Smooth muscle cell of the brain vasculature (primary cell): Measurements from ENCODE around the gene LETM1.

Source experiments
- DNase-seq: peaks from one replicate; pipeline ENCODE4 v3.0.0-alpha.2; 2012; ENCODE audit warnings: low read depth, low spot score

The LETM1 gene

GRCh38 chr4:1856071-1856942 is at the start of gene LETM1:
Gene LETM1 (minus strand): TSS chr4:1856156. CDS start chr4:1855950, 206 bp downstream.
- DNase-seq = peak; percentile 82

DNA sequence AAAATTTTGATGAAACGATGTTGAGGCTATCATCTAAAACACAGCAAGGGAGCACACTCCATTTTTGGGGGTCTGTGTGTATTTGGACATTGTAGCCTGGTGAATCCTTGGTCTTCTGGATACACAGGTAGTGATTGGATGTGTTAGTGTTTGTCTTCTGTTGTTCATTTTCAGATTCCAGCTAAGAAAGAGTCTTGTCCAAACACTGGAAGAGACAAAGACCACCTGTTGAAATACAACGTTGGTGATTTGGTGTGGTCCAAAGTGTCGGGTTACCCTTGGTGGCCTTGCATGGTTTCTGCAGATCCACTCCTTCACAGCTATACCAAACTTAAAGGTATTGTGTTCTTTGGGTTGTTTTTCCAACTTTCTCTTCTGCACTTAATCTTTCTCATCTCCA is 48.1 kb upstream of the LETM1 start:
- DNase-seq = no peak

GRCh38 chr4:1903035-1903434 is 47.1 kb upstream of the LETM1 start:
- DNase-seq = no peak

GRCh38 chr4:1902243-1902642 is 46.3 kb upstream of the LETM1 start:
- no peak for DNase-seq

DNA sequence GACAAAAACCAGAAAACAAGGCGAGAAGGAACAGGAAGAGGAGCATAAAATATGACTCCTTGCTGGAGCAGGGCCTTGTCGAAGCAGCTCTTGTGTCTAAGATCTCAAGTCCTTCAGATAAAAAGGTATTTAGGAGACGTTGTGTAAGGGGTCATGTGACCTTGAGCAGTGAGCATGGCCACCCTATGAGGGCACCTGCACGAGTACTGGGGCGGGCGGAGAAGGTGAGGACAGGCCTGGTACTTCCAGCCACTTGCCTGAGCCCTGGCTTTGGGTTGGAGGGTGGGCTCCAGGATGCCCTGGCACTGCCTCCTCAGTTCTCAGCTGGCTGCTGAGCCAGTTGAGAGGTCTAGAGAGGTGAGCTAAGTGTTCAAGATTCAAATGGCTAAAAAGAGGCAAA is 45.2 kb upstream of the LETM1 start:
- no peak for DNase-seq

- no peak for DNase-seq
Measured at GRCh38 chr4:1900624-1901023, 44.7 kb upstream of the LETM1 start.

DNA sequence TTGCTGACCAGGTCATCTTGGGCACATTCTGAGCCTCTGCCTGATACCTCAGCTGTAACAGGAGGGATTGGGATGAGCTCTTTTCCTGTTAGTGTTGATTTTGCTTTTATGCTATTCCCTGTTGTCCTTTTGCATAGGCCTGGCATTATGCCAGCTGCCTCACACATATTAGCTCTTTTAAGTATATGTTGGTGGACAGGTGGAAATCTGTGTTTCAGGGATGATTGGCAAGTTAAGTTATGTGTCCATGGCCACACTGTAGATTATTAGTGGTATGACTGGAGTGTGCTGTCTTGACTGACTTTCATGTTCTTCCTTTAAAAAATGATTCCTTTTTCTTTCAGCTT is 44.1 kb upstream of the LETM1 start:
- no peak for DNase-seq

DNA sequence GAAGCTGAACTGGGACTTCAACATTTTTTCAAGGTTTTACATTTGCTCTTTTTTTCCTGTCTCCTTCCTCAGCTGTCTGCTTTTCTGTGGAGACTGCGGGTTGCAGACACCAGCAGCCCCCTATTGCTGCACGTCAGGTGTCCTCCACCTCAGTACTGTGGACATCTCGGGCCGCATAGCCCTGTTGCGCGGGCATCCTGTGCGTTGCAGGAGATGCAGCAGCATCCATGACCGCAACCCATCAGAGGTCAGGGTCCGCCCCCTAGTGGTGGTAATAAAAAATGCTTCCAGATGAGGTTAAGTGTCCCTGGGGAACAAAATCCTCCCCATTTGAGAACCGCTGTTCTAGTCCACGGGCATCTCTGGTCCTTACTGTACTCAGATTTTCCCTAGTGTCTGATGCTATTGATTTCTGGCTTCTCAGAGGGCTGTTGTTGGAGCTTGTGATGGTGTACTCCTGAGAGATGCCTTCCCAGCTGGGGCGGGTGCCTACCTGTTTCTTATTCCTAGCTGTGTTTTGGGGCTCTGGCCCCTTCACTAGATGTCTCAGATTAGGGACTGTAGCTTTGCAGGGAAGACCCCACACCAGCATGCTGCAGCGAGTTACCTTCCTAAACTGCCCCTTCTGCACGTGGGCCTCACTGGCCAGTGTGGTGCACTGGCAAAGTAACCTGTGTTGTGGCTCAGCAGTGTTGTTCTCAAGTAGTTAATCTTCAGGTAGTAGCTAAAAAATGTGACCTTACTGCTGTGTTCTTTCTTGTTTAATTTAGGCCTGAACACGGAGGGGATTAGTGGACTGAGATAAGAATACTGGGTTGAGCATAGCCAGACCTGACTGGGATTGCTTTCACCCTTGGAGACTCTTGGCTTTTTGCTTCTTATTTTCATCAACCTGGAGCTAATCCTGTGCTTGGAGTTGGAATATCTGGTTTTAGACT is 43.5 kb upstream of the LETM1 start:
- DNase-seq = peak; percentile 67

DNA sequence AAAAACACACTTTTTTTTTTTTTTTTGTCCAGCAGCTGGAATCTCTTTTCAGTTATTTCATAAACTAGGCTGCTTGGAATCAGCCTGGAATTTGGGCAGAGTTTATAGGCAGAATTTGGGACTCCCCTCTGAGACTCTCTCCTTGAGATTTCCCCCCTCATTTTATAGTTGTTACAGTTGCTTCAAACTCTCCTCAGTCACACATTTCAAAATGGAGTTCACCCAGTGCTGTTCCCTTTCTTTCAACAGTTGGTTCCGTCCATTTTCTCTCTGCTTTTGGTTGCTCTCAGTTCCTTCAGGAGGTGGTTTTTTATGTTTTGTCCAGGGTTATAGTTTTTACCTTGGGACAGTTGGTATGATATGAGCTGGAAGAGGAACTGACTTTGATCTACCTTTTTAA is 42.7 kb upstream of the LETM1 start:
- DNase-seq = no peak

GRCh38 chr4:1898007-1898406 is 42.1 kb upstream of the LETM1 start:
- DNase-seq = no peak

DNA sequence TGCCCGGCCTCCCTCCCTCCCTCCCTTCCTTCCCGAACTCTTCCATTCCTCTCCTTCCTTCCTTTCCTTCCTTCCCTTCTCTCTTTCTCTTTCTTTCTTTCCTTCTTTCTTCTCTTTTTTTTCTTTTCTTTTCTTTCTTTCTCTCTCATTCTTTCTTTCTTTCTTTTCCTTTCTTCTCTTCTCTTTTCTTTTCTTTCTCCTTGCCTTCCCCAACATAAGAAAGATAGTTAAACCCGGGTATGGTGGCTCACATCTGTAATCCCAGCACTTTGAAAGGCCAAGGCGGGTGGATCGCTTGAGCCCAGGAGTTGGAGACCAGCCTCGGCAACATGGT is 40.7 kb upstream of the LETM1 start:
- DNase-seq = no peak

- no peak for DNase-seq
Measured at GRCh38 chr4:1895971-1896657, 40.2 kb upstream of the LETM1 start.

GRCh38 chr4:1890979-1891570 is 35.1 kb upstream of the LETM1 start:
- DNase-seq = no peak

DNA sequence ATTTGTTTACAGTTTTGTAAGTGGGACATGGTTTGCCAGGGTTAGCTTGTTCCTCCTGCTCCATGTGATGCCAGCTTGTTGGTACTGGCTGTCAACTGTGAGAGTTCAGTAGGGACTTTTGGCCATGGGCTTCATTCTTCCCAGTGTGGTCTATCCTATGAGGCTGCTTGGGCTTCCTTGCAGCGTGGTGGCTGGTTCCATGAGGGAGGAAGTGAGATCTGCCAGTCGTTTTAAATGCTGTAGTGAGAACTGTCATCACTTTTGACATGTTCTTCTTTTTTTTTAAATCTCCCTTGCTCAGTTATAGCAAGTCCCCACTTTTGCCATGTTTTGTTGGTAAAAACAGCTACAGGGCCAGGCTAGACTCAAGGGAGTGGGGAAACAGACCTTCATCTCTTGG is 31.1 kb upstream of the LETM1 start:
- no peak for DNase-seq

GRCh38 chr4:1885414-1885813 is 29.5 kb upstream of the LETM1 start:
- no peak for DNase-seq

GRCh38 chr4:1883583-1883982 is 27.6 kb upstream of the LETM1 start:
- no peak for DNase-seq

DNA sequence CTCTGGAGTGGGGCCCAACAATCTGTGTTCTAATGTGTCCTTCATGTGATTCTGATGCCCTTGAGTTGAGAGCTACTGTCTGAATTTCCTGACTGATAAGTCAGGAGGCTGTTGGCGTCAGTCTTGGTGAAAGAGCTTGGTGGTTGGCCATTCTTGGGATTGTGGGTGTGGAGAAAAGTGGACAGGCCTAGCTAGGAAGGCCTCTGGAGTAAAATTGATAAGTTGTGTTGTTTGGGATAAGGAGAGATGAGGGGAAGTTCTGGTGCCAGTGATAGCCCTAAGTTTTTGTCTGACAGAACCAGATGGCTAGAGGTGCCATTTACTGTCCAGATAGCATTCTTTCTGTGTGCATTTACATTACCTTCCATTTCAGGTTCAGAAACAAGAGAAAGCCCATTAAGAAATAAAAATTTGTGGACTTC is 26.9 kb upstream of the LETM1 start:
- no peak for DNase-seq

DNA sequence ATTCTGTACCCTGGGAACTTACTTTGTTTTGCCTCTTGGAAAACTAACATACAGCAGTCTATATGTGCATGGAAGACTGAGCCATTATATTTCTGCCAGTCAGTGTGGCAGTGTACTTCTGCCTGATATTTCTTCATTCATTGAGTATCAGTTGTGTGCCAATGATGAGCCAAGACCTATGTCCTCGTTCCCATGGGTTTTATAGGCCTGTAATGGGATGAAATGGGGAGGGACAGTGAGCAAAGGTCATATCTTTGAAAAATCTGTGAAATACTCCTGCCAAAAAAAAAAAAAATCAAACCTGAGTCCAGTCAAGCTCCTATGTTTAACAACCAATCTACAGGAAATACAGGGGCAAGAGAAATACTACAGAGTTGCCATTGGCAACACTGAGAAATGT is 24.4 kb upstream of the LETM1 start:
- DNase-seq = no peak

GRCh38 chr4:1879485-1879884 is 23.5 kb upstream of the LETM1 start:
- DNase-seq = no peak

GRCh38 chr4:1874201-1874600 is 18.2 kb upstream of the LETM1 start:
- no peak for DNase-seq

DNA sequence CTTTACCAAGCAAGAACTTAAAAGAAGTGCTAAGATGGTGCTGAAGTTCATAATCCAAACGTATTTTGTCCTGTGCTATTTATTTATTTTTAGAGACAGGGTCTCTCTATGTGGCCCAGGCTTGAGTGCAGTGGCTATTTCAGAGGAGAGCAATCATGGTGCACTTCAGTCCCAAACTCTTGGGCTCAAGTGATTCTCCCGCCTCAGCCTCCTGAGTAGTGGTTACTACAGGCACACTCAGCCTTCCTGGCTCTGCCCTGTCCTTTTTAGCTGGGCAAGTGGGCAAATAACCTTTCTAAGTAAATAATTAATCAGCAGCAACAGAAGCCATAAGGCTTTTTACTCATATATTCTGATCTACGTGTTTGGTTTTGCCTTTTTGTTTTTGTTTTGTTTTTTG is 17.8 kb upstream of the LETM1 start:
- DNase-seq = no peak

GRCh38 chr4:1873291-1873690 is 17.3 kb upstream of the LETM1 start:
- DNase-seq = no peak
